H9 (cell line): ENCODE measurements around the gene AHNAK2. TPM values are rescaled to one million over a fixed set of nuclear protein-coding genes. Genes with fewer than 3 reads are reported as not detected.
A peak's percentile ranks its signal among the peaks of the same experiment; 100 is the strongest.

Experiments used
- DNase-seq: peaks from one replicate; pipeline ENCODE4 v3.0.0-alpha.2; 2017
- H2AFZ ChIP-seq: one replicate; pipeline ENCODE4 v1.6.1; 2013; ENCODE audit warnings: mild to moderate bottlenecking, low read length, control low read depth, moderate library complexity
- H2AK5ac ChIP-seq: 2 replicates; pipeline ENCODE4 v1.6.1; 2013; ENCODE audit warnings: low read length, control low read depth, mixed read lengths; ENCODE audit not compliant: insufficient read length
- H2BK120ac ChIP-seq: one replicate; pipeline ENCODE4 v1.6.1; 2013; ENCODE audit warnings: low read depth, mild to moderate bottlenecking, low read length, control low read depth, inconsistent platforms; ENCODE audit not compliant: poor library complexity, severe bottlenecking
- H2BK12ac ChIP-seq: 2 replicates; pipeline ENCODE4 v1.6.1; 2013; ENCODE audit warnings: low read length, control low read depth, mixed read lengths, low read depth; ENCODE audit not compliant: insufficient read length
- H2BK15ac ChIP-seq: 2 replicates; pipeline ENCODE4 v1.6.1; 2013; ENCODE audit warnings: low read depth, low read length, control low read depth
- H2BK20ac ChIP-seq: one replicate; pipeline ENCODE4 v1.6.1; 2013; ENCODE audit warnings: low read depth, mild to moderate bottlenecking, low read length, control low read depth, inconsistent platforms; ENCODE audit not compliant: poor library complexity, severe bottlenecking
- H2BK5ac ChIP-seq: 2 replicates; pipeline ENCODE4 v1.6.1; 2013; ENCODE audit warnings: low read length, control low read depth, mixed read lengths; ENCODE audit not compliant: insufficient read length
- H3K14ac ChIP-seq: 2 replicates; pipeline ENCODE4 v1.6.1; 2013; ENCODE audit warnings: low read length, control low read depth; ENCODE audit not compliant: insufficient read depth
- H3K18ac ChIP-seq: 2 replicates; pipeline ENCODE4 v1.6.1; 2013; ENCODE audit warnings: low read depth, mild to moderate bottlenecking, mixed read lengths, low read length, control low read depth; ENCODE audit not compliant: insufficient read length
- H3K23ac ChIP-seq: 2 replicates; pipeline ENCODE4 v1.6.1; 2013; ENCODE audit warnings: low read length, control low read depth, mixed read lengths, low read depth; ENCODE audit not compliant: insufficient read length
- H3K23me2 ChIP-seq: 2 replicates; pipeline ENCODE4 v1.6.1; 2013; ENCODE audit warnings: low read depth, mild to moderate bottlenecking, mixed read lengths, low read length, control low read depth; ENCODE audit not compliant: insufficient read length, poor library complexity, severe bottlenecking
- H3K27ac ChIP-seq: 2 replicates; pipeline ENCODE4 v1.5.1; 2013; ENCODE audit warnings: low read length, control low read depth, mixed read lengths, low read depth; ENCODE audit not compliant: insufficient read length
- H3K27me3 ChIP-seq: 2 replicates; pipeline ENCODE4 v1.6.1; 2013; ENCODE audit warnings: low read length, control low read depth, inconsistent platforms; ENCODE audit not compliant: insufficient read depth
- H3K4ac ChIP-seq: 2 replicates; pipeline ENCODE4 v1.6.1; 2013; ENCODE audit warnings: low read depth, mild to moderate bottlenecking, control low read depth, inconsistent platforms, low read length, moderate library complexity
- H3K4me1 ChIP-seq: 2 replicates; pipeline ENCODE4 v1.6.1; 2013; ENCODE audit warnings: low read length, control low read depth, inconsistent platforms; ENCODE audit not compliant: insufficient read depth
- H3K4me2 ChIP-seq: 2 replicates; pipeline ENCODE4 v1.6.1; 2013; ENCODE audit warnings: low read length, control low read depth, mixed read lengths; ENCODE audit not compliant: insufficient read length, insufficient read depth
- H3K56ac ChIP-seq: 2 replicates; pipeline ENCODE4 v1.6.1; 2013; ENCODE audit warnings: low read depth, mild to moderate bottlenecking, mixed read lengths, low read length, control low read depth; ENCODE audit not compliant: insufficient read length
- H3K79me1 ChIP-seq: 2 replicates; pipeline ENCODE4 v1.6.1; 2013; ENCODE audit warnings: low read depth, mild to moderate bottlenecking, moderate library complexity, low read length, control low read depth, inconsistent platforms; ENCODE audit not compliant: insufficient read depth, poor library complexity, severe bottlenecking
- H3K79me2 ChIP-seq: 2 replicates; pipeline ENCODE4 v1.6.1; 2013; ENCODE audit warnings: low read length, control low read depth, inconsistent platforms; ENCODE audit not compliant: insufficient read depth
- H3K9ac ChIP-seq: 2 replicates; pipeline ENCODE4 v1.6.1; 2013; ENCODE audit warnings: low read length, control low read depth, mixed read lengths; ENCODE audit not compliant: insufficient read length; ENCODE audit errors: extremely low read depth
- H3K9me3 ChIP-seq: one replicate; pipeline ENCODE4 v1.6.1; 2013; ENCODE audit warnings: low read depth, low read length, inconsistent platforms; ENCODE audit not compliant: control insufficient read depth
- H3T11ph ChIP-seq: one replicate; pipeline ENCODE4 v1.6.1; 2013; ENCODE audit warnings: mild to moderate bottlenecking, low read length, control low read depth, inconsistent platforms
- H4K20me1 ChIP-seq: one replicate; pipeline ENCODE4 v1.6.1; 2013; ENCODE audit not compliant: control insufficient read depth, insufficient read length, insufficient read depth
- H4K5ac ChIP-seq: 2 replicates; pipeline ENCODE4 v1.6.1; 2013; ENCODE audit warnings: low read depth, mild to moderate bottlenecking, mixed read lengths, low read length, control low read depth; ENCODE audit not compliant: insufficient read length
- H4K8ac ChIP-seq: replicated peaks from 2 replicates; pipeline ENCODE4 v1.6.1; 2013; ENCODE audit warnings: low read length, control low read depth, mixed read lengths, low read depth; ENCODE audit not compliant: insufficient read length
- H4K91ac ChIP-seq: 2 replicates; pipeline ENCODE4 v1.6.1; 2013; ENCODE audit warnings: low read depth, mild to moderate bottlenecking, moderate library complexity, mixed read lengths, low read length, control low read depth; ENCODE audit not compliant: insufficient read length
- H3K27ac Mint-ChIP-seq, 3 experiments: 2 replicates in 2 of 3; 3 replicates in 1 of 3; pipeline ENCODE4 v1.8.0; 2020 to 2021; ENCODE audit warnings: mixed read lengths in 3 of 3, mild to moderate bottlenecking in 1 of 3, moderate library complexity in 1 of 3
- H3K27me3 Mint-ChIP-seq: 2 replicates; pipeline ENCODE4 v1.8.0; 2021; ENCODE audit warnings: low read depth, mild to moderate bottlenecking, moderate library complexity, mixed read lengths
- H3K36me3 Mint-ChIP-seq, 3 experiments: 2 replicates in 2 of 3; 3 replicates in 1 of 3; pipeline ENCODE4 v1.8.0; 2020 to 2021; ENCODE audit warnings: low read depth in 3 of 3, mixed read lengths in 3 of 3; ENCODE audit not compliant: insufficient read depth in 1 of 3
- H3K4me1 Mint-ChIP-seq, 2 experiments: 2 replicates each; pipeline ENCODE4 v1.8.0; 2020; ENCODE audit warnings: mixed read lengths in 2 of 2
- H3K4me3 Mint-ChIP-seq, 2 experiments: 2 replicates in 1 of 2; 3 replicates in 1 of 2; pipeline ENCODE4 v1.8.0; 2020 to 2021; ENCODE audit warnings: mild to moderate bottlenecking in 2 of 2, mixed read lengths in 2 of 2, moderate library complexity in 1 of 2
- H3K9me3 Mint-ChIP-seq, 2 experiments: 2 replicates in 1 of 2; 3 replicates in 1 of 2; pipeline ENCODE4 v1.8.0; 2020; ENCODE audit warnings: mild to moderate bottlenecking in 2 of 2, mixed read lengths in 2 of 2, moderate library complexity in 1 of 2
- CTCF ChIP-seq: fragments of 200-600 bp; sonication (generic); conservative IDR thresholded peaks from 3 replicates; pipeline ENCODE4 v1.8.0; 2021; ENCODE audit warnings: antibody characterized with exemption, mild to moderate bottlenecking
- WGBS: extraction: QIAGEN DNeasy Blood & Tissue Kit; methylation state at CpG from one replicate; pipeline ENCODE4 v1.1.7; 2013; ENCODE audit warnings: missing lambda C conversion rate, low lambda C conversion rate, mixed read lengths; ENCODE audit not compliant: insufficient read length; ENCODE audit errors: extremely low coverage; 5-methylcytosine and 5-hydroxymethylcytosine counted together
- total RNA-seq: library from RNA; stranded (reverse); gene quantifications from 2 replicates; pipeline ENCODE4 v1.2.1, GENCODE V29; 2021

AHNAK2 gene
- total RNA-seq, 1 experiment from 2014 or later = 2.8 TPM

GRCh38 chr14:104984056-104984894, 6.1 kb upstream of the AHNAK2 start:
- H3K4me1 Mint-ChIP-seq = peaks cover 6 to 7% of the 10 kb centered on the region in 2 experiments; a peak in 3 of 4 replicates
- Histone ChIP-seq H4K8ac (no peak overlapping the region), H3K18ac (no peak overlapping the region), H4K20me1 (peaks cover 3% of the 10 kb centered on the region), H2BK5ac (no peak overlapping the region), H2BK12ac (no peak overlapping the region), H3K4ac (no peak overlapping the region), H3K79me2 (no peaks in the 10 kb centered on the region), H3K27ac (no peak overlapping the region), H3K27me3 (peaks cover 3% of the 10 kb centered on the region; the same call in 1 of the 2 replicates), H3K23ac (no peak overlapping the region), H3K9me3 (no peaks in the 10 kb centered on the region), H3K4me1 (no peaks in the 10 kb centered on the region), H4K91ac (no peak overlapping the region), H3K4me2 (no peak overlapping the region), H4K5ac (no peak overlapping the region), H2BK120ac (no peak overlapping the region), H3T11ph (no peak overlapping the region), H3K9ac (no peak overlapping the region), H2AFZ (no peak overlapping the region), H3K56ac (no peak overlapping the region), H3K79me1 (no peaks in the 10 kb centered on the region), H2BK20ac (no peak overlapping the region), H2AK5ac (no peak overlapping the region), H3K14ac (no peak overlapping the region; the same call in 1 of the 2 replicates), H2BK15ac (no peak overlapping the region), H3K23me2 (peaks cover 3% of the 10 kb centered on the region)
- H3K27me3 Mint-ChIP-seq = peaks cover 29% of the 10 kb centered on the region
- TF ChIP-seq CTCF = no peak
- DNase-seq = no peak
- H3K36me3 Mint-ChIP-seq = no peaks in the 10 kb centered on the region
- no peak overlapping the region for H3K27ac Mint-ChIP-seq
- H3K9me3 Mint-ChIP-seq = no peaks in the 10 kb centered on the region; a peak in 1 of 5 replicates
- WGBS = no CpG with 5 or more reads among the region's 15 CpGs
- H3K4me3 Mint-ChIP-seq = peak overlapping the region; percentile 58 to 71
